H1 (cell line): ENCODE results near the gene AGRN. TPM values are rescaled to one million over a fixed set of nuclear protein-coding genes. Genes with fewer than 3 reads are reported as not detected.

ENCODE experiments used
- CTCF ChIA-PET: fragments of 300-600 bp; sonication (Branson Sonifier 250); formaldehyde crosslinking; loops from one replicate; lab custom pipeline; 2021; ENCODE audit not compliant: partially characterized antibody; lab: Charles Lee
- POLR2A ChIA-PET: fragments of 300-600 bp; sonication (Branson Sonifier 250); formaldehyde crosslinking; loops from one replicate; lab custom pipeline; 2021; ENCODE audit warnings: inconsistent platforms; ENCODE audit not compliant: partially characterized antibody; lab: Charles Lee
- DNase-seq, 2 experiments: peaks; one replicate each; pipeline versions ENCODE4 v3.0.0 to v3.0.0-alpha.2; 2010 to 2022; ENCODE audit warnings: low spot score in 2 of 2, low read depth in 1 of 2, mixed read lengths in 1 of 2
- FAIRE-seq: peaks from 2 replicates; lab custom pipeline; 2011; peaks lifted over from hg19 to GRCh38; lab: Jason Lieb, UNC
- H2AFZ ChIP-seq: 2 replicates; pipeline ENCODE4 v1.8.1; 2012; ENCODE audit warnings: low read length, inconsistent platforms
- H2AK5ac ChIP-seq: 2 replicates; pipeline ENCODE4 v1.6.1; 2013; ENCODE audit warnings: low read depth, low read length
- H2BK120ac ChIP-seq: replicated peaks from 2 replicates; pipeline ENCODE3; 2013; ENCODE audit warnings: low read depth, low read length, inconsistent platforms
- H2BK12ac ChIP-seq: 2 replicates; pipeline ENCODE4 v1.6.1; 2013; ENCODE audit warnings: low read depth, low read length
- H2BK15ac ChIP-seq: 2 replicates; pipeline ENCODE4 v1.6.1; 2013; ENCODE audit warnings: low read length
- H2BK20ac ChIP-seq: 2 replicates; pipeline ENCODE4 v1.6.1; 2013; ENCODE audit warnings: low read length
- H2BK5ac ChIP-seq: 2 replicates; pipeline ENCODE4 v1.6.1; 2013; ENCODE audit warnings: low read depth, low read length
- H3K14ac ChIP-seq: 2 replicates; pipeline ENCODE4 v1.6.1; 2013; ENCODE audit warnings: inconsistent platforms; ENCODE audit not compliant: insufficient read length
- H3K18ac ChIP-seq: 2 replicates; pipeline ENCODE4 v1.6.1; 2013; ENCODE audit warnings: low read length; ENCODE audit errors: extremely low read depth
- H3K23ac ChIP-seq: 2 replicates; pipeline ENCODE4 v1.6.1; 2013; ENCODE audit warnings: inconsistent platforms; ENCODE audit not compliant: insufficient read length
- H3K23me2 ChIP-seq: 2 replicates; pipeline ENCODE4 v1.6.1; 2013; ENCODE audit warnings: low read depth, low read length
- H3K27ac ChIP-seq: 2 replicates; pipeline ENCODE4 v1.6.1; 2011; ENCODE audit warnings: low read depth, low read length, inconsistent platforms
- H3K27me3 ChIP-seq, 4 experiments: replicated peaks in 1 of 4; 1 replicate in 1 of 4; 2 replicates in 3 of 4; pipeline versions ENCODE4 v1.6.1 to v1.8.1; 2011 to 2013; ENCODE audit warnings: low read length in 3 of 4, mild to moderate bottlenecking in 3 of 4, inconsistent platforms in 2 of 4, mixed read lengths in 2 of 4, moderate library complexity in 1 of 4; ENCODE audit not compliant: control insufficient read depth in 3 of 4, insufficient read depth in 3 of 4; ENCODE audit errors: extremely low read depth in 1 of 4
- H3K36me3 ChIP-seq, 4 experiments: 2 replicates each; pipeline versions ENCODE4 v1.6.1 to v1.8.1; 2011 to 2013; ENCODE audit warnings: mild to moderate bottlenecking in 4 of 4, low read length in 3 of 4, moderate library complexity in 2 of 4, control low read depth in 1 of 4, inconsistent platforms in 1 of 4; ENCODE audit not compliant: insufficient read depth in 4 of 4, control insufficient read depth in 2 of 4
- H3K4ac ChIP-seq: replicated peaks from 2 replicates; pipeline ENCODE3; 2013; ENCODE audit warnings: low read length, low read depth, mixed read lengths, inconsistent platforms; ENCODE audit not compliant: insufficient read length
- H3K4me1 ChIP-seq, 4 experiments: replicated peaks in 1 of 4; 1 replicate in 1 of 4; 2 replicates in 3 of 4; pipeline versions ENCODE4 v1.6.1 to v1.8.1; 2011 to 2013; ENCODE audit warnings: low read length in 3 of 4, inconsistent platforms in 2 of 4, mixed read lengths in 1 of 4; ENCODE audit not compliant: insufficient read depth in 4 of 4, control insufficient read depth in 3 of 4
- H3K4me2 ChIP-seq, 2 experiments: 2 replicates each; pipeline versions ENCODE4 v1.6.1 to v1.8.1; 2011 to 2013; ENCODE audit warnings: low read depth in 2 of 2, low read length in 2 of 2, control low read depth in 1 of 2, inconsistent platforms in 1 of 2, mild to moderate bottlenecking in 1 of 2; ENCODE audit not compliant: insufficient read depth in 1 of 2
- H3K4me3 ChIP-seq, 4 experiments: fragments of 200-600, 300-600 bp in 1 of 4; sonication (generic), shearing (Covaris generic), sonication (Bioruptor Twin) in 1 of 4; 2 replicates each; pipeline versions ENCODE4 v1.5.1 to v1.8.1; 2011 to 2016; ENCODE audit warnings: low read length in 4 of 4, low read depth in 3 of 4, control low read depth in 2 of 4, inconsistent platforms in 2 of 4, mild to moderate bottlenecking in 2 of 4, mixed read lengths in 1 of 4, moderate library complexity in 1 of 4; ENCODE audit not compliant: insufficient read depth in 2 of 4; ENCODE audit errors: extremely low read depth in 1 of 4
- H3K56ac ChIP-seq: replicated peaks from 2 replicates; pipeline ENCODE3; 2013; ENCODE audit warnings: low read depth, mild to moderate bottlenecking, mixed read lengths, low read length, inconsistent platforms; ENCODE audit not compliant: insufficient read length
- H3K79me1 ChIP-seq: 2 replicates; pipeline ENCODE4 v1.6.1; 2013; ENCODE audit warnings: low read depth, low read length, control low read depth
- H3K79me2 ChIP-seq, 2 experiments: 2 replicates each; pipeline versions ENCODE4 v1.6.1 to v1.8.1; 2012 to 2013; ENCODE audit warnings: low read length in 2 of 2, mild to moderate bottlenecking in 2 of 2, inconsistent platforms in 1 of 2; ENCODE audit not compliant: insufficient read depth in 2 of 2, control insufficient read depth in 1 of 2
- H3K9ac ChIP-seq, 4 experiments: replicated peaks in 1 of 4; 1 replicate in 1 of 4; 2 replicates in 3 of 4; pipeline versions ENCODE4 v1.6.1 to v1.8.1; 2011 to 2013; ENCODE audit warnings: low read depth in 3 of 4, low read length in 3 of 4, control low read depth in 2 of 4, mild to moderate bottlenecking in 2 of 4, moderate library complexity in 2 of 4, inconsistent platforms in 1 of 4; ENCODE audit errors: extremely low read depth in 1 of 4
- H3K9me3 ChIP-seq, 2 experiments: 2 replicates each; pipeline versions ENCODE4 v1.6.1 to v1.8.1; 2012 to 2013; ENCODE audit warnings: mild to moderate bottlenecking in 2 of 2, moderate library complexity in 2 of 2, control low read depth in 1 of 2, inconsistent platforms in 1 of 2, low read depth in 1 of 2, low read length in 1 of 2, mixed read lengths in 1 of 2; ENCODE audit not compliant: insufficient read depth in 2 of 2
- H4K20me1 ChIP-seq, 2 experiments: replicated peaks in 1 of 2; 2 replicates each; pipeline versions ENCODE3 to v1.8.1; 2011 to 2013; ENCODE audit warnings: inconsistent platforms in 2 of 2, low read length in 2 of 2, mild to moderate bottlenecking in 1 of 2; ENCODE audit not compliant: insufficient read depth in 2 of 2, control insufficient read depth in 1 of 2
- H4K5ac ChIP-seq: 2 replicates; pipeline ENCODE4 v1.6.1; 2013; ENCODE audit warnings: low read length, low read depth, mixed read lengths, inconsistent platforms; ENCODE audit not compliant: insufficient read length
- H4K8ac ChIP-seq: 2 replicates; pipeline ENCODE4 v1.8.0; 2013; ENCODE audit warnings: mild to moderate bottlenecking, moderate library complexity, low read length, inconsistent platforms; ENCODE audit not compliant: insufficient read depth; ENCODE audit errors: extremely low read depth
- H4K91ac ChIP-seq: replicated peaks from 2 replicates; pipeline ENCODE3; 2013; ENCODE audit warnings: low read length, mixed read lengths, inconsistent platforms; ENCODE audit not compliant: insufficient read length
- BACH1 ChIP-seq: IDR thresholded peaks from 2 replicates; pipeline ENCODE4 v1.6.1; 2012; ENCODE audit warnings: low read length, improper control_type of control experiment
- EZH2 ChIP-seq: fragments of 200-600 bp; sonication (generic); IDR thresholded peaks from 2 replicates; pipeline ENCODE4 v1.7.1; 2012; ENCODE audit warnings: low read depth, mild to moderate bottlenecking, moderate library complexity, low read length, inconsistent platforms; ENCODE audit not compliant: severe bottlenecking
- PHF8 ChIP-seq: fragments of 200-600 bp; sonication (generic); conservative IDR thresholded peaks from 2 replicates; pipeline ENCODE4 v1.7.1; 2012; ENCODE audit warnings: low read depth, mild to moderate bottlenecking, inconsistent platforms, low read length, moderate library complexity
- RAD21 ChIP-seq, 2 experiments: IDR thresholded peaks in 1 of 2; conservative IDR thresholded peaks in 1 of 2; 2 replicates each; pipeline ENCODE4 v1.6.1; 2011; ENCODE audit warnings: low read depth in 2 of 2, low read length in 2 of 2, improper control_type of control experiment in 1 of 2, inconsistent platforms in 1 of 2, mild to moderate bottlenecking in 1 of 2, moderate library complexity in 1 of 2
- WGBS, 2 experiments: shearing (Covaris generic) in 1 of 2; methylation state at CpG; one replicate each; pipeline versions ENCODE4 v1.1.6 to v1.1.7; 2013 to 2015; ENCODE audit warnings: low lambda C conversion rate in 2 of 2, mixed read lengths in 2 of 2, inconsistent platforms in 1 of 2, low coverage in 1 of 2, missing lambda C conversion rate in 1 of 2; ENCODE audit not compliant: insufficient replicate concordance in 2 of 2, insufficient coverage in 1 of 2, insufficient read length in 1 of 2; ENCODE audit errors: extremely low coverage in 1 of 2, missing lambda C conversion rate in 1 of 2; 5-methylcytosine and 5-hydroxymethylcytosine counted together
- polyA plus RNA-seq, 7 experiments: library from polyadenylated mRNA; depleted of rRNA in 3 of 7; stranded (reverse) in 5 of 7; unstranded in 2 of 7; fragments of >200 nt in 5 of 7; fragments of 200-250 nt in 2 of 7; gene quantifications; 1 replicate in 5 of 7; 2 replicates in 1 of 7; 4 replicates in 1 of 7; pipeline versions ENCODE4 v1.2.1 to v1.2.3, GENCODE V29; 2011 to 2013; ENCODE audit warnings: missing spikeins in 2 of 7, mixed read lengths in 2 of 7
- total RNA-seq: library from RNA; stranded (reverse); fragmentation: NEBNext Ultra II Directional; extraction: Animal tissue kit (Norgen Biotek cat#: 25700); gene quantifications from 2 replicates; pipeline ENCODE4 v1.2.1, GENCODE V29; 2021
- TF ChIP-seq, protein P1 (sequence below), 3 experiments: IDR thresholded peaks; 1 replicate in 2 of 3; 2 replicates in 1 of 3; pipeline versions ENCODE4 v1.5.1 to v1.6.1; 2011; ENCODE audit warnings: low read length in 3 of 3, mild to moderate bottlenecking in 3 of 3, inconsistent platforms in 2 of 3, low read depth in 1 of 3, moderate library complexity in 1 of 3; ENCODE audit not compliant: insufficient read depth in 1 of 3; ENCODE audit errors: control extremely low read depth in 1 of 3

The AGRN gene
- total and polyA plus RNA-seq, 2 of the 8 experiments (the other 6 are each of a cell fraction or from before 2014, with no cell fraction given): 52.3 to 155 TPM

DNA sequence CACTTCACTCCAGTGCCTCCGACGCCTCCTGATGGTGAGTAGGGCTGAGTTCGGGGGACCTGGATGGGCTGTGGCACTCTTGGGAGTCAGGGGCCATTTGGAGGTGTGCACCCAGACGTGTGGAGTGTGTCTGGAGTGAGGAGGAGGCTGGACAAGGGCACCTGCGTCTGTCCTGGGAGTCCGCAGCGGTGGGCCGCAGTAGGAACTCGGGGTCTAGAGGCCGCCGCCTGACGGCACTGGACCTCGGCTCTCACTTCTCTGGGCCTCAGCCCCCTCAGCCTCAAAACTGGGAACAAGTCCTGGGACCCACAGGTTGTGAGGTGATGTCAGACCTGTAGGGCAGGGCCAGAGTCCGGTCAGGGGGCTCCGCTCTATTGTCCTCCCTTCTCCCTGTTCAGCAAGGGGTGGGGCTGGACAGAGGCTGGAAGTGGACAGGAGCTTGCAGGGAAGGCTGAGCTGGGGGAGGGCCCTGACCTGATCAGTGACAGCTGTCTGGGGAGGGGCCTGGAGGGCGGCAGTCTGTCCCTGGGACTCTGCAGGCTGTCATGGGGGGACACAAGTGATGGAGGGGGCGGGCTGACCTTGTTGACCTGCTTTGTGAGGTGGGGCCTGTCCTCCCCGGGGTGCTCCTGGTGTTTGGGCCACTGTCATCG, 15.5 kb downstream of the AGRN start:
- POLR2A ChIA-PET: interaction anchor here (0.7 to 10.9 kb wide), 7 partner anchors 8 to 56 kb away, joined by 3 to 245 read pairs (median 4); partner anchors contain the start of genes AGRN and ISG15
- no peak for FAIRE-seq

More for the DNA sequence above, 15.5 kb downstream of the AGRN start:
- CTCF ChIA-PET: interaction anchor here (1.0 to 4.5 kb wide), 4 partner anchors 19 to 55 kb away, joined by 4 to 60 read pairs (median 28); partner anchors contain the start of genes ISG15 and PERM1
- Histone ChIP-seq H4K91ac (no peak overlapping the region), H4K20me1 (peaks cover 44 to 64% of the 10 kb centered on the region in 2 experiments), H3K9ac (no peak overlapping the region), H3K56ac (no peak overlapping the region), H2BK20ac (no peak overlapping the region), H2BK12ac (no peak overlapping the region), H3K36me3 (peaks cover 0 to 7% (median 0%) of the 10 kb centered on the region in 4 experiments; a peak in 2 of 8 replicates), H3K4me3 (no peak overlapping the region), H3K9me3 (no peaks in the 10 kb centered on the region), H2AK5ac (no peak overlapping the region), H3K27ac (no peak overlapping the region), H3K4me1 (peaks cover 0 to 29% (median 12%) of the 10 kb centered on the region in 4 experiments; a peak in 6 of 7 replicates), H2BK15ac (no peak overlapping the region), H3K23me2 (peaks cover 14% of the 10 kb centered on the region), H4K5ac (no peak overlapping the region), H3K4ac (no peak overlapping the region), H2AFZ (no peak overlapping the region), H3K79me1 (peaks cover 7% of the 10 kb centered on the region), H3K23ac (no peak overlapping the region), H3K14ac (no peak overlapping the region), H4K8ac (no peak overlapping the region; the same call in 1 of the 2 replicates), H3K18ac (no peak overlapping the region), H3K27me3 (peaks cover 0 to 40% (median 30%) of the 10 kb centered on the region in 4 experiments; a peak in 5 of 7 replicates), H3K79me2 (no peaks in the 10 kb centered on the region), H2BK120ac (no peak overlapping the region), H3K4me2 (no peak overlapping the region), H2BK5ac (no peak overlapping the region)
- peak; percentile 4 for TF ChIP-seq EZH2
- TF ChIP-seq, protein P1, sequence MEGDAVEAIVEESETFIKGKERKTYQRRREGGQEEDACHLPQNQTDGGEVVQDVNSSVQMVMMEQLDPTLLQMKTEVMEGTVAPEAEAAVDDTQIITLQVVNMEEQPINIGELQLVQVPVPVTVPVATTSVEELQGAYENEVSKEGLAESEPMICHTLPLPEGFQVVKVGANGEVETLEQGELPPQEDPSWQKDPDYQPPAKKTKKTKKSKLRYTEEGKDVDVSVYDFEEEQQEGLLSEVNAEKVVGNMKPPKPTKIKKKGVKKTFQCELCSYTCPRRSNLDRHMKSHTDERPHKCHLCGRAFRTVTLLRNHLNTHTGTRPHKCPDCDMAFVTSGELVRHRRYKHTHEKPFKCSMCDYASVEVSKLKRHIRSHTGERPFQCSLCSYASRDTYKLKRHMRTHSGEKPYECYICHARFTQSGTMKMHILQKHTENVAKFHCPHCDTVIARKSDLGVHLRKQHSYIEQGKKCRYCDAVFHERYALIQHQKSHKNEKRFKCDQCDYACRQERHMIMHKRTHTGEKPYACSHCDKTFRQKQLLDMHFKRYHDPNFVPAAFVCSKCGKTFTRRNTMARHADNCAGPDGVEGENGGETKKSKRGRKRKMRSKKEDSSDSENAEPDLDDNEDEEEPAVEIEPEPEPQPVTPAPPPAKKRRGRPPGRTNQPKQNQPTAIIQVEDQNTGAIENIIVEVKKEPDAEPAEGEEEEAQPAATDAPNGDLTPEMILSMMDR (IDR thresholded peaks at IDR 0.05; ENCODE audit: control extremely low read depth in 1 of 3, insufficient read depth in 1 of 3, low read depth in 1 of 3, low read length in 3 of 3): peak in 2 of 3 experiments; percentile 23 to 33; a peak in 2 of 4 replicates
- no peak for TF ChIP-seq BACH1
- TF ChIP-seq RAD21 (IDR thresholded peaks at IDR 0.05 in 1 of 2, conservative IDR thresholded peaks at IDR 0.05 in 1 of 2; ENCODE audit: low read depth in 2 of 2, low read length in 2 of 2): peak in 1 of 2 experiments; percentile 42; a peak in 3 of 4 replicates
- TF ChIP-seq PHF8: no peak
- 84% methylated on average over 17 of the region's 19 CpGs; no CpG with 5 or more reads in 1 of the 2 experiments for WGBS, 2 experiments
- no peak for DNase-seq
